Cerebellar nuclear complex (tissue), 1 donor: ENCODE results near the gene PTPRU.
A peak's percentile ranks its signal among the peaks of the same experiment; 100 is the strongest.

ENCODE experiments used
- DNase-seq, 2 experiments: peaks; one replicate each; lab custom pipeline; 2025; lab: John Stamatoyannopoulos, UW

PTPRU gene

GRCh38 chr1:29235955-29236711, at the start of gene PTPRU:
PTPRU (plus strand) TSS chr1:29236522; CDS start chr1:29236645, 123 bp downstream.
- DNase-seq: no peak

DNA sequence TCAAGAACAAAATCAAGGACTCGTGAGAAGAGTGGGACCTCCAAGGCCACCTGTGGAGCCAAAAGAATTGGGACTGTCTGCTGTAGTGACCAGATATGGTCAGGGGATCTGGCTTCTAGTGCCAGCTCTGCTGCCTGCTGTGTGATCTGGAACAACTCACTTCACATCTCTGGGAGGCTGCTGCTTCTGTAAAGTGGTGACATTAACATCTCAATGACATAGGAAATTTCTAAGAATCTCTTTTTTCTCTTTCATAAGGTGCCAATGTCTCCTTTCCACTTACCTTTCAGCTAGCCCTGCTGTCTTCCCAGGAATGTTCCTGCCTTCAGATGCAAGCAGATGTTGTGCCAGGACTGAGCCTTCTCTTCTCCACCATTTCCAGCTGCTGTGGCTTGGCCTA, 49.6 kb upstream of the PTPRU start:
- DNase-seq: no peak

DNA sequence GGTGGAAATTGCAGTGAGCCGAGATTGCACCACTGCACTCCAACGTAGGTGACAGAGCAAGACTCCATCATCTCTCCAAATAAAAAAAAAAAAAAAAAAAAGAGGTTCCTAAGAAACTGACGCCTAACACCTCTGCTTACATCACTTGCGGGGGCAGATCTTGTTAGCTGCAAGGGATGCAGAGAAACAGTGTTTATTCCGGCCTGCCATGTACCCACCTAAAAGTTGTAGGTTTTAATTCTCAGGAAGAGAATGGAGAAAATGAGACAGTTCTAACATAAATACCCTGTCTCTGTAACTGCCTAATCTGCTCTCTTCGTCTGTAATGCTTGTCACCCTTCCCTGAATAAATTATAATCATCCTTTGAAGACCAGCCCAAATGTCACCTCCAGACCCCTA, 45.6 kb upstream of the PTPRU start:
- no peak for DNase-seq

- DNase-seq: no peak
Measured at GRCh38 chr1:29193879-29194455, 42.4 kb upstream of the PTPRU start.

DNA sequence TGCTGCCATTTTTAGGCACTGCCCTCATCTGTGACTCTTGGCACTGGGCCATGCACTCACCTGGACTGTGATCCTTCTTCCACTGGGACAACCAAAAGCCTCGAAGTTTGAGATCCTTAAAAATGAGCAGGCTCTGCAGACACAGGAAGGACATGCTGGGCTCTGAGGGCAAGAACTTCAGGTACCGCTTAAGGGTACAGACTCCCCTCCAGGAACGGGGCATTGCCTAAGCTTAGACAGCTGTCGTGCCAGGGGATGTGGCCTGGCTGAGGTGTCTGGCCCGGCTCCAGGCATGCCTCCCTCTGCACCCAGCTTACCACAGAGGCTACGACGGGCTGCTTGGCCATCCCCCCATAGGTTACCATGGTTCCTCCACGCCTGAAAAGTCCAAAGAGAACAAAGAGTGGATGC, 40.4 kb upstream of the PTPRU start:
- no peak for DNase-seq

DNA sequence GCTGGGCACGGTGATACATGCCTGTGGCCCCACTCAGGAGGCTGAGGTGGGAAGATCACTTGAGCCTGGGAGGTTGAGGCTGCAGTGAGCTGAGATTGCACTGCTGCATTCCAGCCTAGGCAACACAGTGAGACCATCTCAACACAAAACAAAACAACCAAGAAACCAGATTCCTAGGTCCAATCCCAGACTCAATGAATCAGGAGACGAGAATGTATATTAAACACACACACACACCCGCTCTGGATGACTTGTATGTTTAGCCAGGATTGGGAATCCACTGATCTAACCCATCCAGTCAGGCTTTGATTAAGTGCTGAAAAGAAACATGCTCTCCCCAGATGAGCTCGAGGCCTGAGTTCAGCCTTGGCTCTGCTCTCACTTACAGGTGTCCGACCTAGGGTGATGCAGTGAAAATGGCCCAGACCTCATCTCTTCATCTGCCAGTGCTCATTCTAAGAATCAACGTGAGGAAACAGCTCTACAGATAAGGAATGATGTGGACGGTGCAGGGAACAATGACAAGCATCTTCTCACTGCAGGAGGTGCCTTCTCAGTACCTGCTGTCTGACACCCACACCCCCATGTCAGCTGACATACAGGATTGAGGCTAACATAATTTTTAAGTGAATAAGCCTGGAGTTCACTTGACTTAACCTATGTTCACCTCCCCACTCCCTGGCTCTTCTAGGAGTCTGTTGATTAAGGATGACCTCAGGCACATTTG, 39.3 kb upstream of the PTPRU start:
- no peak for DNase-seq

DNA sequence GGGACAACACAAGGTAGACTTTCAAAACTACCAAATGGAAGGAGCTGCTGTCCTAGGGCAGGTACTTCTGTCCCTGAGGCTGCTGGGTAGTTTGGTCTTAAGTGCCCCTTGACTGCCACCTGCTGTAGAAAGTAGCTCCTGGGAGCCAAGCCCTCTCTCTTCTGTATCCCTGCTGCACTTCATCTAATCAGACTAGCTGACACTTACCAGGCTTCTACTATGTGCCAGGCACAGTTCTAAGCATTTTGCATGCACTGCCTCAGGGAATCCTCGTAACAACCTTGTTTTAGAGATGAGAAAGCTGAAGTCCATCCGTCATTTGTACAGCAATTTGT, 38.8 kb upstream of the PTPRU start:
- no peak for DNase-seq

DNA sequence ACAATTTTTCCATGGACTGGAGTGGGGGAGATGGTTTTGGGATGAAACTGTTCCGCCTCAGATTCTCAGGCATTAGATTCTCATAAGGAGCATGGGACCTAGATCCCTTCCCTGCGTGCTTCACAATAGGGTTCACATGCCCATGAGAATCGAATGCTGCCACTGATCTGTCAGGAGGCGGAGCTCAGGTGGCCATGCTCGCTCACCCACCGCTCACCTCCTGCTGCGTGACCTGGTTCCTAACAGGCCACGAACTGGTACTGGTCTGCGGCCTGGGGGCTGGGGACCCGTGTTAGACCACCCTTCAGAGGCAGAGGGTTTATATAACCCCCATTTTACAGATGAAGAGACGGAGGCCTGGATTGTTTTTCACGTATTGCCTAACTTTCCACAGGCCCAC, 38.3 kb upstream of the PTPRU start:
- no peak for DNase-seq

GRCh38 chr1:29200906-29201594, 35.3 kb upstream of the PTPRU start:
- no peak for DNase-seq

- no peak for DNase-seq
Measured at GRCh38 chr1:29201595-29202051, 34.7 kb upstream of the PTPRU start.

DNA sequence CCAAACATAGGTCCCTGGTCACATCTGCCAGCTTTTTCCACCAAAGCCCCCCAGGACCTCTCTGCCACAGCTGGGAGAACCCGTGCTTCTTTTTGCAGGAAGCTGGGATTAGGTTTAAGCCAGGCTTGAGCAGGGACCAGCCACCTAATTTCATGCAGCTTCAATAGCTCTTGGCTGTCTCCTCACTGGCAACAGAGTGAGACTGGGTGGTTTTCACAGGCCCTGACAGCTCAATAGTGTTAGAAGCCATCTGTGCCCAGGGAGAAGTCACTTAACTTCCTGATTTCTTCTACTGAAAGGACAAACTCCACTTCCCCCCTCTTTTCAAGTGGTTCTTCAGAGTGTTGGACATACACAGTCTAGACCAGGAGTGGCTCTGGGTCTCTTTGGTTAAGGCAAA, 34.3 kb upstream of the PTPRU start:
- DNase-seq: no peak

- peak in 1 of 2 experiments; percentile 86 for DNase-seq
Measured at GRCh38 chr1:29202584-29203340, 33.6 kb upstream of the PTPRU start.

GRCh38 chr1:29208442-29208841, 27.9 kb upstream of the PTPRU start:
- DNase-seq: no peak

DNA sequence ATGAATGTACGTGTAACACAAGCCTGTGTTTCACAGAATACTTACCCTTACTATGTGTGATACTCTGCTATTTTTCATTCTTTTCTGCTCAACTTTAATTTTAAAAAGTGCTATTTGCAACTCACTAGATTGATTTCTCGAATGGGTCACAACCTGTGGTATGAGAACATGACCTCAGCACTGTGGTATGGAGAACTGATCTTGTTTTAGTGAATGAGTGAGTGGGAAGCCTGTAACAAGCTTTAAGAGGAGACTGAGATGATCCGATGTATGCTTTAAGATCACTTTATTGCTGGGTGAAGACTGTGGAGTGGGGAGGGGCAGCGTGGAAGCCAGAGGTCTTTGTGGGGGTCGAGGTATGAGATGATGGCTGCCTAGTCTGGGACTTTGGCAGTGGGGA, 27.1 kb upstream of the PTPRU start:
- no peak for DNase-seq

GRCh38 chr1:29210278-29211085, 25.8 kb upstream of the PTPRU start:
- no peak for DNase-seq

DNA sequence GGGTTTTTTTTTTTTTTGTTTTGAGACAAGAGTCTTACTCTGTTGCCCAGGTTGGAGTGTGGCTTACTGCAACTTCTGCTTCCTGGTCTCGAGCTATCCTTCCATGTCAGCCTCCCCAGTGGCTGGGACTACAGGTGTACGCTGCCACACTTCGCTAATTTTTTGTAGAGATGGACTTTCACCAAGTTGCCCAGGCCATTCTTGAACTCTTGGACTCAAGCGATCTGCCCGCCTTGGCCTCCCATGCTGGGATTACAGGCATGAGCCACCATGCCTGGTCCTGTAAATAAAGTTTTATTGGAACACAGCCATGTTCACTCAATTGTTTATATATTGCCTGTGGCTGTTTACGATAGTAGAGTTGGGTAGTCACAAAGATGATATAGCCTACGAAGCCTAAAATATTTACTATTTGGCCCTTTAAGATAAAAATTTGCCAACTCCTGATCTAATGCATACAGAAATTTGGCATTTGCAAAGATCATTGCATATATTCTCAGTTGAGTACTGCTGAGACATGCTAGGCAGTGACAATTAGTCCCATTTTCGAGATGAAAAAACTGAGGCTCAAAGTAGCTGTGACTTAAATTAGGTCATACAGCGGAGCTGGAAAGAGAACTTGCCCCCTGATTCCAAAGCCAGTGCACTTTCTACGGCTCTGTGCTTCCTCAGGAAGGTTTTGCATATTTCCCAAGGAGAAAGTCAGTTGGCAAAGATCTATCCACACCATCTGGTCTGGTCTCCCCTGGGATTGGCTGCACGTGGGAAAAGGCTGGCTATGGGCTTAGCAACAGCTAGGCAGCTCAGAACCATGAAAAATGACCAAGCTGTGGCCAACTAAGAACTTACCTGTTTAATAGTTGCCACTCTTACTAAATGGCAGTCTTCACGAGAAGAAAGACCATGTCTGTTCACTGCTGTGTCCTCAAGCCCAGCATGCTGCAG, 25.0 kb upstream of the PTPRU start:
- peak; percentile 25 to 45 for DNase-seq

DNA sequence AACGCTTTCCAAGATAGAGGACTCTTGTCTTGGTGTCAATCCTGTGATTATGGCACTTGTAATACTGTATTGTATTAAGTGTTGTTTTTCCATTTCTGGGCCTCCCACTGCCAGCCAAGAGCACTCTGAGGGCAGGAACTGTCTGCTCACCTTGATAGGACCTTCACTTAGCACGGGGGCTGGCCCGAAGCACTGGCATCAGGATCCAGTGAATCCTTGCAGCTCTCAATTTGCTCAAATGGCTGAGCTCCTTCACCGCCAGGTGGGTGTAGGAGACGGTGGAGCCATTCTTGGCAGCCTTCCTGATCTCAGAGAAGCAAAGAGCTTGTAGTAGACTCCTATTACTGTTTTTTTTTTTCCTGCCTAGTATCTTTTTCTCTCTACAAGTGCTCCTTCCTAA, 23.3 kb upstream of the PTPRU start:
- no peak for DNase-seq

GRCh38 chr1:29217633-29218032, 18.7 kb upstream of the PTPRU start:
- DNase-seq: no peak

GRCh38 chr1:29218223-29218622, 18.1 kb upstream of the PTPRU start:
- no peak for DNase-seq

DNA sequence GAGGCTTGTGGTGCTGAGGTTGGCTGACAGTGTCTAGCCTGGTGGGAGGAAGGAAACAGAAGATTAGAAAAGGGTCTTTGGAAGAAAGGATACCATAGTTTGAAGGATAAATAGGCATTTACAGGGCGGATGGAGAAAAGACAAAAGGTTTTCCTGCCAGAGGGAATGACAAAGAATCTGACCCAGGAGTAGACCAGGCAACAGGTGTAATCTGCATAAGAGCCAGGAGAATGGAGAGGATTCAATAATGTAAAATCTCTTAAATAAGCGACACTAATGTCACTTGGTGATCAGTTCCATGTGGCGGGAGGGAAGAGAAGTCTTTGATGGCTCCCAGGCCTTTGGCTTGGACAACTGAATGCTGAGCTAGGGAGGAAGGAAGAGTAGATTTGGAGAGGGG, 15.0 kb upstream of the PTPRU start:
- no peak for DNase-seq
